HCT116 (cell line): ENCODE results near the gene BPIFA1. TPM values are rescaled to one million over a fixed set of nuclear protein-coding genes. Genes with fewer than 3 reads are reported as not detected.

Experiments used
- ATAC-seq: fragments of 200-7000 bp; cut with Tn5 transposase; 2 replicates; pipeline ENCODE4 v1.9.1; 2020; ENCODE audit warnings: mild to moderate bottlenecking, moderate library complexity
- BruUV-seq: library from RNA; stranded (reverse); fragments of 400-500 nt; replicated peaks from 2 replicates; lab custom pipeline; 2021; lab: Mats Ljungman, UMichigan
- CTCF ChIA-PET: fragments of 300-600 bp; sonication (Branson Sonifier 250); formaldehyde crosslinking; loops from one replicate; lab custom pipeline; 2021; ENCODE audit warnings: antibody characterized with exemption; lab: Charles Lee
- POLR2A ChIA-PET: fragments of 300-600, 350-600 bp; sonication (Branson Sonifier 250); formaldehyde crosslinking; loops from one replicate; lab custom pipeline; 2021; ENCODE audit warnings: antibody characterized with exemption; lab: Charles Lee
- RAD21 ChIA-PET, 2 experiments: fragments of 300-600 bp; sonication (Branson Sonifier 250); formaldehyde crosslinking; loops; one replicate each; lab custom pipeline; 2023; ENCODE audit warnings: low total read pairs in 2 of 2; ENCODE audit not compliant: uncharacterized antibody in 2 of 2, unreplicated experiment in 2 of 2, low non-redundant PET in 1 of 2; lab: Charles Lee
- DNase-seq: peaks from one replicate; pipeline ENCODE4 v3.0.0-alpha.2; 2010; ENCODE audit warnings: low read depth, low spot score
- H2AFZ ChIP-seq: fragments of 200-600 bp; shearing (Covaris generic), sonication (generic); 2 replicates; pipeline ENCODE4 v1.6.1; 2017; ENCODE audit warnings: low read depth, mixed run types, mixed read lengths, antibody characterized with exemption, low read length; ENCODE audit not compliant: poor library complexity, severe bottlenecking
- H3K27ac ChIP-seq: 2 replicates; pipeline ENCODE4 v1.5.1; 2012; ENCODE audit warnings: low read depth, low read length
- H3K27me3 ChIP-seq: fragments of 200-600 bp; sonication (generic); 2 replicates; pipeline ENCODE4 v1.6.1; 2016; ENCODE audit warnings: mixed run types, low read length, mixed read lengths; ENCODE audit not compliant: insufficient read depth
- H3K36me3 ChIP-seq, 2 experiments: fragments of 200-500 bp in 1 of 2; fragments of 200-600 bp in 1 of 2; sonication (Bioruptor generic) in 1 of 2; sonication (generic) in 1 of 2; 2 replicates each; pipeline versions ENCODE4 v1.5.1 to v1.6.1; 2014 to 2016; ENCODE audit warnings: low read length in 2 of 2, inconsistent platforms in 1 of 2, mixed read lengths in 1 of 2, mixed run types in 1 of 2; ENCODE audit not compliant: insufficient read depth in 2 of 2, control insufficient read depth in 1 of 2
- H3K4me1 ChIP-seq, 2 experiments: fragments of 200-600 bp in 1 of 2; sonication (generic) in 1 of 2; 2 replicates each; pipeline versions ENCODE4 v1.5.1 to v1.6.1; 2012 to 2017; ENCODE audit warnings: low read length in 2 of 2, inconsistent platforms in 1 of 2, mild to moderate bottlenecking in 1 of 2, mixed read lengths in 1 of 2, mixed run types in 1 of 2, moderate library complexity in 1 of 2; ENCODE audit not compliant: insufficient read depth in 2 of 2, control insufficient read depth in 1 of 2
- H3K4me2 ChIP-seq: fragments of 200-600 bp; sonication (generic); 2 replicates; pipeline ENCODE4 v1.6.1; 2017; ENCODE audit warnings: mixed run types, low read length, mixed read lengths
- H3K4me3 ChIP-seq, 2 experiments: fragments of 200-600 bp in 1 of 2; sonication (generic) in 1 of 2; replicated peaks in 1 of 2; 2 replicates each; pipeline ENCODE4 v1.5.1; 2011 to 2016; ENCODE audit warnings: low read length in 2 of 2, control low read depth in 1 of 2, low read depth in 1 of 2, mild to moderate bottlenecking in 1 of 2, mixed read lengths in 1 of 2, mixed run types in 1 of 2
- H3K79me2 ChIP-seq: fragments of 200-600 bp; sonication (generic); 2 replicates; pipeline ENCODE4 v1.6.1; 2017; ENCODE audit warnings: mild to moderate bottlenecking, mixed run types, low read length, moderate library complexity, mixed read lengths; ENCODE audit not compliant: insufficient read depth
- H3K9ac ChIP-seq: fragments of 200-600 bp; sonication (generic); 2 replicates; pipeline ENCODE4 v1.6.1; 2016; ENCODE audit warnings: low read length, mixed read lengths
- H3K9me2 ChIP-seq: fragments of 200-600 bp; sonication (generic), shearing (Covaris generic); 2 replicates; pipeline ENCODE4 v1.6.1; 2017; ENCODE audit warnings: mixed run types, mild to moderate bottlenecking, moderate library complexity; ENCODE audit not compliant: insufficient read depth
- H3K9me3 ChIP-seq, 2 experiments: fragments of 200-500 bp in 1 of 2; fragments of 200-600 bp in 1 of 2; sonication (Bioruptor generic) in 1 of 2; sonication (generic) in 1 of 2; 2 replicates each; pipeline ENCODE4 v1.6.1; 2014 to 2017; ENCODE audit warnings: low read length in 2 of 2, mixed read lengths in 2 of 2, inconsistent platforms in 1 of 2, low read depth in 1 of 2, mild to moderate bottlenecking in 1 of 2, mixed run types in 1 of 2, moderate library complexity in 1 of 2; ENCODE audit not compliant: control insufficient read depth in 1 of 2, insufficient read depth in 1 of 2
- H4K20me1 ChIP-seq: fragments of 200-600 bp; sonication (generic), shearing (Covaris generic); 2 replicates; pipeline ENCODE4 v1.6.1; 2017; ENCODE audit warnings: mixed run types, mild to moderate bottlenecking, moderate library complexity; ENCODE audit not compliant: insufficient read depth
- CBX3 ChIP-seq: IDR thresholded peaks from 2 replicates; pipeline ENCODE4 v1.6.1; 2012; ENCODE audit warnings: low read depth
- CEBPB ChIP-seq: IDR thresholded peaks from 2 replicates; pipeline ENCODE4 v1.6.1; 2012; ENCODE audit warnings: low read depth
- EGR1 ChIP-seq: IDR thresholded peaks from 2 replicates; pipeline ENCODE4 v1.6.1; 2012; ENCODE audit warnings: low read depth
- EZH2 ChIP-seq: fragments of 200-600 bp; sonication (generic); IDR thresholded peaks from 2 replicates; pipeline ENCODE4 v1.6.1; 2017; ENCODE audit warnings: antibody characterized with exemption, mixed run types
- EZH2phosphoT487 ChIP-seq: fragments of 200-600 bp; IDR thresholded peaks from 2 replicates; pipeline ENCODE4 v1.6.1; 2018; ENCODE audit warnings: antibody characterized with exemption, borderline replicate concordance
- FOSL1 ChIP-seq: IDR thresholded peaks from 2 replicates; pipeline ENCODE4 v1.6.1; 2012; ENCODE audit warnings: low read depth
- JUND ChIP-seq: IDR thresholded peaks from 2 replicates; pipeline ENCODE4 v1.6.1; 2012
- POLR2A ChIP-seq: IDR thresholded peaks from 2 replicates; pipeline ENCODE4 v1.7.0; 2011; ENCODE audit warnings: borderline replicate concordance; ENCODE audit not compliant: insufficient read depth, insufficient read length; ENCODE audit errors: extremely low read depth
- POLR2AphosphoS5 ChIP-seq: IDR thresholded peaks from 2 replicates; pipeline ENCODE4 v1.6.1; 2011; ENCODE audit warnings: mild to moderate bottlenecking, low read depth, low read length, moderate library complexity
- SIN3A ChIP-seq: IDR thresholded peaks from 2 replicates; pipeline ENCODE4 v1.6.1; 2012; ENCODE audit warnings: low read depth
- SP1 ChIP-seq: IDR thresholded peaks from 2 replicates; pipeline ENCODE4 v1.6.1; 2012; ENCODE audit warnings: low read depth
- SRF ChIP-seq: IDR thresholded peaks from 2 replicates; pipeline ENCODE4 v1.6.1; 2012; ENCODE audit warnings: low read depth
- TCF7L2 ChIP-seq: IDR thresholded peaks from 2 replicates; pipeline ENCODE4 v1.7.0; 2011; ENCODE audit warnings: borderline replicate concordance, inconsistent platforms; ENCODE audit not compliant: insufficient read depth, insufficient read length; ENCODE audit errors: extremely low read depth
- YY1 ChIP-seq: IDR thresholded peaks from 2 replicates; pipeline ENCODE4 v1.6.1; 2011; ENCODE audit warnings: low read length, low read depth, moderate library complexity, mild to moderate bottlenecking; ENCODE audit not compliant: insufficient replicate concordance; ENCODE audit errors: extremely low read depth
- ZNF274 ChIP-seq: fragments of 200-500 bp; sonication (Bioruptor generic); IDR thresholded peaks from 2 replicates; pipeline ENCODE4 v1.6.1; 2014; ENCODE audit warnings: mild to moderate bottlenecking, low read depth, low read length, inconsistent platforms
- intact Hi-C: fragments of 100-400 bp; cut with micrococcal nuclease; formaldehyde crosslinking; loops from 2 replicates; pipeline ENCODE4 v1.10.0; 2022
- total RNA-seq: library from RNA; stranded (reverse); gene quantifications from one replicate; pipeline ENCODE4 v1.2.1, GENCODE V29; 2021; ENCODE audit not compliant: unreplicated experiment
- TF ChIP-seq, protein P1 (sequence below), 3 experiments: fragments of 200-600 bp in 1 of 3; sonication (generic) in 1 of 3; IDR thresholded peaks in 2 of 3; conservative IDR thresholded peaks in 1 of 3; 2 replicates each; pipeline ENCODE4 v1.5.1; 2012 to 2017; ENCODE audit warnings: low read depth in 2 of 3, low read length in 2 of 3, antibody characterized with exemption in 1 of 3, borderline replicate concordance in 1 of 3, control low read depth in 1 of 3, mild to moderate bottlenecking in 1 of 3, mixed read lengths in 1 of 3, mixed run types in 1 of 3, moderate library complexity in 1 of 3; ENCODE audit not compliant: insufficient read depth in 1 of 3
- TF ChIP-seq, protein P2 (sequence below): IDR thresholded peaks from 2 replicates; pipeline ENCODE4 v1.6.1; 2012
- TF ChIP-seq, protein P3 (sequence below): IDR thresholded peaks from 2 replicates; pipeline ENCODE4 v1.6.1; 2012
- TF ChIP-seq, protein P4 (sequence below): IDR thresholded peaks from 2 replicates; pipeline ENCODE4 v1.6.1; 2012; ENCODE audit warnings: low read depth
- TF ChIP-seq, protein P5 (sequence below): IDR thresholded peaks from 2 replicates; pipeline ENCODE4 v1.6.1; 2011; ENCODE audit warnings: mild to moderate bottlenecking, low read length, moderate library complexity; ENCODE audit not compliant: insufficient replicate concordance; ENCODE audit errors: extremely low read depth

Gene BPIFA1
- total RNA-seq, 1 experiment from 2014 or later, result not detected

DNA sequence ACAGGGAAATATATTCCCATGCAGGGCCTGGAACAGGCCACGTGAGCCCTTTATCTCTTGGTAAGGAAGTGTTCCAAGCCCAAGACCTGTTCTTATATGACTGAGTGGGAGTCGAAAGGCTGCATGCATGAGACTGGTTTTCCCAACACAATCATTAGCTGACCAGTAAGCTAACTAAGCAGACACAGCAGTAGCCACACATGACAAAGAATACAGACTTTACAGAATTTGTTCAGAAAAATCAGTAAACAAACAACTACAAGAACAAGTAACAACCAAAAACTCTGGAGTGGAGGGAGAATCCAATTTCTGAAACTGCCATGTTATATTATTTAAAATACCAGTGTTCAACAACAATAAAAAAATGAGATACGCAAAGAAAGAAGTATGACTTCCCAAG, 16.7 kb downstream of the BPIFA1 start (continued):
- no peak for TF ChIP-seq POLR2A
- no peak for TF ChIP-seq JUND

DNA sequence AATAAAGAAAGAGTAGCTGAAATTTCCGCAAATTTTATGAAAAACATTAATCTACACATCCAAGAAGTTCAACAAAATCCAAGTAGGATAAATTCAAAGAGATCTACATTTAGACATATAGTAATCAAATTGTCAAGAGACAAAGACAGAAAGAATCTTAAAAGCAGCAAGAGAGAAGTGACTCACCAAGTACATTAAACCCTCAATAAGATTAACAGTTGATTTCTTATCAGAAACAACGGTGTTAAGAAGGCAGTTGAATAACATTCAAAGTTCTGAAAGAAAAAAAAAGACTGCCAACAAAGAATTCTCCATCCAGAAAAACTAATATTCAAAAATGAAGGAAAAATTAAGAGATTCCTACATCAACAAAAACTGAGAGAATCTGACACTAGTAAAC, 19.2 kb downstream of the BPIFA1 start:
- H3K9me3 ChIP-seq, result no peaks in the 10 kb centered on the region
- H4K20me1 ChIP-seq, result no peaks in the 10 kb centered on the region
- no peak overlapping the region for H3K27ac ChIP-seq
- ATAC-seq (no peak), DNase-seq (no peak)
- no peak overlapping the region for H2AFZ ChIP-seq
- H3K4me3 ChIP-seq, result no peak overlapping the region
- ChIA-PET RAD21 (no interaction called here), POLR2A (no interaction called here), CTCF (no interaction called here)
- no peaks in the 10 kb centered on the region for H3K27me3 ChIP-seq
- H3K9ac ChIP-seq, result no peak overlapping the region
- H3K79me2 ChIP-seq, result no peaks in the 10 kb centered on the region
- intact Hi-C loops, result no loop called here
- H3K4me1 ChIP-seq, result no peaks in the 10 kb centered on the region
- no peaks in the 10 kb centered on the region for H3K9me2 ChIP-seq
- BruUV-seq, result no TSS peak
- H3K4me2 ChIP-seq, result no peak overlapping the region
- H3K36me3 ChIP-seq, result no peaks in the 10 kb centered on the region
- TF ChIP-seq EZH2 (no peak), ZNF274 (no peak), YY1 (no peak), EGR1 (no peak), CBX3 (no peak), SRF (no peak), SP1 (no peak), CEBPB (no peak), FOSL1 (no peak), EZH2phosphoT487 (no peak), POLR2AphosphoS5 (no peak), SIN3A (no peak), TCF7L2 (no peak)
- TF ChIP-seq, protein P1, sequence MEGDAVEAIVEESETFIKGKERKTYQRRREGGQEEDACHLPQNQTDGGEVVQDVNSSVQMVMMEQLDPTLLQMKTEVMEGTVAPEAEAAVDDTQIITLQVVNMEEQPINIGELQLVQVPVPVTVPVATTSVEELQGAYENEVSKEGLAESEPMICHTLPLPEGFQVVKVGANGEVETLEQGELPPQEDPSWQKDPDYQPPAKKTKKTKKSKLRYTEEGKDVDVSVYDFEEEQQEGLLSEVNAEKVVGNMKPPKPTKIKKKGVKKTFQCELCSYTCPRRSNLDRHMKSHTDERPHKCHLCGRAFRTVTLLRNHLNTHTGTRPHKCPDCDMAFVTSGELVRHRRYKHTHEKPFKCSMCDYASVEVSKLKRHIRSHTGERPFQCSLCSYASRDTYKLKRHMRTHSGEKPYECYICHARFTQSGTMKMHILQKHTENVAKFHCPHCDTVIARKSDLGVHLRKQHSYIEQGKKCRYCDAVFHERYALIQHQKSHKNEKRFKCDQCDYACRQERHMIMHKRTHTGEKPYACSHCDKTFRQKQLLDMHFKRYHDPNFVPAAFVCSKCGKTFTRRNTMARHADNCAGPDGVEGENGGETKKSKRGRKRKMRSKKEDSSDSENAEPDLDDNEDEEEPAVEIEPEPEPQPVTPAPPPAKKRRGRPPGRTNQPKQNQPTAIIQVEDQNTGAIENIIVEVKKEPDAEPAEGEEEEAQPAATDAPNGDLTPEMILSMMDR (IDR thresholded peaks at IDR 0.05 in 2 of 3, conservative IDR thresholded peaks at IDR 0.05 in 1 of 3; ENCODE audit: borderline replicate concordance in 1 of 3, insufficient read depth in 1 of 3, low read depth in 2 of 3, low read length in 2 of 3), result no peak
- TF ChIP-seq, protein P2, sequence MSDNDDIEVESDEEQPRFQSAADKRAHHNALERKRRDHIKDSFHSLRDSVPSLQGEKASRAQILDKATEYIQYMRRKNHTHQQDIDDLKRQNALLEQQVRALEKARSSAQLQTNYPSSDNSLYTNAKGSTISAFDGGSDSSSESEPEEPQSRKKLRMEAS, result no peak
- TF ChIP-seq, protein P3, sequence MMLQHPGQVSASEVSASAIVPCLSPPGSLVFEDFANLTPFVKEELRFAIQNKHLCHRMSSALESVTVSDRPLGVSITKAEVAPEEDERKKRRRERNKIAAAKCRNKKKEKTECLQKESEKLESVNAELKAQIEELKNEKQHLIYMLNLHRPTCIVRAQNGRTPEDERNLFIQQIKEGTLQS, result no peak
- TF ChIP-seq, protein P4, sequence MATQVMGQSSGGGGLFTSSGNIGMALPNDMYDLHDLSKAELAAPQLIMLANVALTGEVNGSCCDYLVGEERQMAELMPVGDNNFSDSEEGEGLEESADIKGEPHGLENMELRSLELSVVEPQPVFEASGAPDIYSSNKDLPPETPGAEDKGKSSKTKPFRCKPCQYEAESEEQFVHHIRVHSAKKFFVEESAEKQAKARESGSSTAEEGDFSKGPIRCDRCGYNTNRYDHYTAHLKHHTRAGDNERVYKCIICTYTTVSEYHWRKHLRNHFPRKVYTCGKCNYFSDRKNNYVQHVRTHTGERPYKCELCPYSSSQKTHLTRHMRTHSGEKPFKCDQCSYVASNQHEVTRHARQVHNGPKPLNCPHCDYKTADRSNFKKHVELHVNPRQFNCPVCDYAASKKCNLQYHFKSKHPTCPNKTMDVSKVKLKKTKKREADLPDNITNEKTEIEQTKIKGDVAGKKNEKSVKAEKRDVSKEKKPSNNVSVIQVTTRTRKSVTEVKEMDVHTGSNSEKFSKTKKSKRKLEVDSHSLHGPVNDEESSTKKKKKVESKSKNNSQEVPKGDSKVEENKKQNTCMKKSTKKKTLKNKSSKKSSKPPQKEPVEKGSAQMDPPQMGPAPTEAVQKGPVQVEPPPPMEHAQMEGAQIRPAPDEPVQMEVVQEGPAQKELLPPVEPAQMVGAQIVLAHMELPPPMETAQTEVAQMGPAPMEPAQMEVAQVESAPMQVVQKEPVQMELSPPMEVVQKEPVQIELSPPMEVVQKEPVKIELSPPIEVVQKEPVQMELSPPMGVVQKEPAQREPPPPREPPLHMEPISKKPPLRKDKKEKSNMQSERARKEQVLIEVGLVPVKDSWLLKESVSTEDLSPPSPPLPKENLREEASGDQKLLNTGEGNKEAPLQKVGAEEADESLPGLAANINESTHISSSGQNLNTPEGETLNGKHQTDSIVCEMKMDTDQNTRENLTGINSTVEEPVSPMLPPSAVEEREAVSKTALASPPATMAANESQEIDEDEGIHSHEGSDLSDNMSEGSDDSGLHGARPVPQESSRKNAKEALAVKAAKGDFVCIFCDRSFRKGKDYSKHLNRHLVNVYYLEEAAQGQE, result no peak
- TF ChIP-seq, protein P5, sequence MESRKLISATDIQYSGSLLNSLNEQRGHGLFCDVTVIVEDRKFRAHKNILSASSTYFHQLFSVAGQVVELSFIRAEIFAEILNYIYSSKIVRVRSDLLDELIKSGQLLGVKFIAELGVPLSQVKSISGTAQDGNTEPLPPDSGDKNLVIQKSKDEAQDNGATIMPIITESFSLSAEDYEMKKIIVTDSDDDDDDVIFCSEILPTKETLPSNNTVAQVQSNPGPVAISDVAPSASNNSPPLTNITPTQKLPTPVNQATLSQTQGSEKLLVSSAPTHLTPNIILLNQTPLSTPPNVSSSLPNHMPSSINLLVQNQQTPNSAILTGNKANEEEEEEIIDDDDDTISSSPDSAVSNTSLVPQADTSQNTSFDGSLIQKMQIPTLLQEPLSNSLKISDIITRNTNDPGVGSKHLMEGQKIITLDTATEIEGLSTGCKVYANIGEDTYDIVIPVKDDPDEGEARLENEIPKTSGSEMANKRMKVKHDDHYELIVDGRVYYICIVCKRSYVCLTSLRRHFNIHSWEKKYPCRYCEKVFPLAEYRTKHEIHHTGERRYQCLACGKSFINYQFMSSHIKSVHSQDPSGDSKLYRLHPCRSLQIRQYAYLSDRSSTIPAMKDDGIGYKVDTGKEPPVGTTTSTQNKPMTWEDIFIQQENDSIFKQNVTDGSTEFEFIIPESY, result no peak
